ENCODE results near the gene EFNA4.

- TF ChIP-seq NFRKB (IDR thresholded peaks at IDR 0.05) (no peak), BHLHE40 (IDR thresholded peaks at IDR 0.05; ENCODE audit: borderline replicate concordance) (no peak), SUZ12 (IDR thresholded peaks at IDR 0.05) (no peak), FOXM1 (IDR thresholded peaks at IDR 0.05; ENCODE audit: borderline replicate concordance) (no peak), L3MBTL2 (conservative IDR thresholded peaks at IDR 0.05) (no peak), SP1 (IDR thresholded peaks at IDR 0.05) (no peak), FOXA1 (IDR thresholded peaks at IDR 0.05) (no peak)
Observed at GRCh38 chr1:155117610-155118009, 54.1 kb downstream of the EFNA4 start.

Data from HEK293T (cell line).